Lung (tissue), 16 donors: ENCODE results near the gene ALAD. TPM values are rescaled to one million over a fixed set of nuclear protein-coding genes. Genes with fewer than 3 reads are reported as not detected.

Source experiments
- ATAC-seq: fragments of 200-7000 bp; cut with Tn5 transposase; one replicate; pipeline ENCODE4 v1.9.1; 2020; ENCODE audit warnings: moderate number of reproducible peaks; ENCODE audit not compliant: insufficient read depth, low FRiP score
- DNase-seq, 3 donors: peaks; one replicate each; pipeline ENCODE4 v3.0.0-alpha.2; 2013 to 2017
- H3K27ac ChIP-seq, 2 donors: one replicate each; pipeline ENCODE4 v1.5.1; 2013; ENCODE audit warnings: mild to moderate bottlenecking in 2 of 2, moderate library complexity in 2 of 2, control low read depth in 1 of 2, inconsistent platforms in 1 of 2, low read depth in 1 of 2, low read length in 1 of 2
- H3K27me3 ChIP-seq, 3 donors: one replicate each; pipeline ENCODE4 v1.5.1; 2013; ENCODE audit warnings: low read length in 2 of 3; ENCODE audit not compliant: control insufficient read depth in 3 of 3, insufficient read depth in 3 of 3
- H3K36me3 ChIP-seq, 4 donors: one replicate each; pipeline ENCODE4 v1.5.1; 2013; ENCODE audit warnings: low read length in 4 of 4, mild to moderate bottlenecking in 1 of 4, moderate library complexity in 1 of 4; ENCODE audit not compliant: control insufficient read depth in 4 of 4, insufficient read depth in 4 of 4
- H3K4me1 ChIP-seq, 5 donors: one replicate each; pipeline ENCODE4 v1.5.1; 2013; ENCODE audit warnings: low read length in 5 of 5, mild to moderate bottlenecking in 2 of 5, moderate library complexity in 1 of 5; ENCODE audit not compliant: control insufficient read depth in 5 of 5, insufficient read depth in 5 of 5
- H3K4me3 ChIP-seq: one replicate; pipeline ENCODE4 v1.5.1; 2013; ENCODE audit warnings: mild to moderate bottlenecking, control low read depth, moderate library complexity
- H3K9ac ChIP-seq, 2 donors: one replicate each; pipeline ENCODE4 v1.5.1; 2013; ENCODE audit warnings: low read length in 2 of 2, control low read depth in 1 of 2; ENCODE audit not compliant: insufficient read depth in 1 of 2
- H3K9me3 ChIP-seq, 4 donors: one replicate each; pipeline ENCODE4 v1.5.1; 2013; ENCODE audit warnings: low read length in 3 of 4, mild to moderate bottlenecking in 1 of 4, moderate library complexity in 1 of 4; ENCODE audit not compliant: control insufficient read depth in 4 of 4, insufficient read depth in 3 of 4
- WGBS, 2 donors: extraction: QIAGEN DNeasy Blood & Tissue Kit; methylation state at CpG; one replicate each; pipeline ENCODE4 v1.1.7; 2013; 5-methylcytosine and 5-hydroxymethylcytosine counted together
- long read RNA-seq, 5 donors: transcript quantifications; one replicate each; lab custom pipeline, GENCODE V29; 2026
- polyA plus RNA-seq, 2 donors: library from polyadenylated mRNA; stranded (reverse); fragments of 200-250 nt; gene quantifications; one replicate each; pipeline ENCODE4 v1.2.1, GENCODE V29; 2013
- total RNA-seq, 2 donors: library from RNA; depleted of rRNA in 1 of 2; stranded (reverse); fragments of >200 nt in 1 of 2; gene quantifications; one replicate each; pipeline ENCODE4 v1.2.1, GENCODE V29; 2014 to 2021
- TF ChIP-seq, protein P1 (sequence below): IDR thresholded peaks from 2 replicates; pipeline ENCODE4 v1.5.1; 2012; ENCODE audit warnings: mild to moderate bottlenecking; ENCODE audit errors: control extremely low read depth, extremely low read depth
- donor health status: control.
- donor health status: control.
- donor health status: Bipolar disorder and iron deficiency.
- donor health status: healthy.
- donor health status: DM: yes; HTN: yes; CAD: no.

The ALAD gene
- 10 to 100 TPM; 30.5 to 41.3 TPM for total RNA-seq
- polyA plus RNA-seq, result 10 to 100 TPM; 22.5 to 26.6 TPM
- long read RNA-seq, donor 1, partial matches to known transcripts, result 6 of 10 reads
- long read RNA-seq, donor 1, other reads (novel, unspliced or antisense), result 0 of 10 reads
- long read RNA-seq, donor 2, partial matches to known transcripts, result 0 of 4 reads
- long read RNA-seq, donor 2, other reads (novel, unspliced or antisense), result 0 of 4 reads
- long read RNA-seq, donor 3, transcript ALAD-201 (12 exons, 3,173 nt), result major isoform, 5 of 23 reads
- long read RNA-seq, donor 3, partial matches to known transcripts, result 14 of 23 reads
- long read RNA-seq, donor 3, other reads (novel, unspliced or antisense), result 0 of 23 reads
- long read RNA-seq, donor 4, partial matches to known transcripts, result 7 of 9 reads
- long read RNA-seq, donor 4, other reads (novel, unspliced or antisense), result 0 of 9 reads
- long read RNA-seq, donor 5, transcript ALAD-201 (12 exons, 3,173 nt), result major isoform, 6 of 14 reads
- long read RNA-seq, donor 5, partial matches to known transcripts, result 5 of 14 reads
- long read RNA-seq, donor 5, other reads (novel, unspliced or antisense), result 0 of 14 reads

DNA sequence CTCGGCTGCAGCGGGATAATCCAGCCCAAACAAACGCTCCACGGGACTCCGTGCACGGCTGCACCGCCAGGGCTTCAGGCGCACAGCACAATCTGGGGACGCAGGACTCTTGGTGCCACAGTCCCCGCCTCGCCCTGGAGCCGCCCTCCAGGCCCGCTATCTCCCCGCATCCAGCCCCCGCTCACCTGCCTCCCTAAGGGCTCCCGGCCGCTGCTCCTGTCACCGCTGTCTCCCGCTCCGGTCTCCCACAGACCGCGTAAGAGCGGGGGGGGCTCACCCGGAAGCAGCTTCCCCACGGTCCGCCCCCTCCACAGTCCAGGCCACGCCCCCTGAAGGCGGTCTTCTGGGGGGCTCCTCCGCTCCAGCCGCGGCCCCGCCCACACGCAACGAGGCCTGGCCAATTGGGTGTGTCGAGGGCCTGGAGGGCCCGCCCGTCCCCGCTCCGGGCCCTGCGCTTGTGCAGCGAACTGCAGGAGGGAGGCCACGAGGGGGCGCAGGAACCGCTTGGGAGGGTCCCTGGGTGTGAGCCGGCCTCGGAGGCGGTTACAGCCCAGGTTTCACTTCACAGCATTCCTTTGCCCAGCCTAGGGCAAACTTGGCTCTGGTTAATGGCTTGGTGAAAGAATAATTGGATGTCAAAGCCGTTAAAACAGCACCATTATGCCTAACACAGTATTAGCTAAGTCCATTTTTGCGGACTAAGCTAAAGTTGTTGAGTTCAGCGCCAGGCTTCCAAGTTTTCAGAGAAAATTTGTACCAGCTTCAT, at the start of gene ALAD:
Gene ALAD (minus strand): TSS at position 258 of the 766 bp plus-strand sequence. CDS start 7,725 bp downstream, outside the sequence.
- Histone ChIP-seq H3K4me3 (peak within 1 kb of the TSS; percentile 85), H3K27ac (peak within 1 kb of the TSS; percentile 75 to 78), H3K36me3 (peaks cover 0 to 3% (median 0%) of the 10 kb centered on the region in 4 donors), H3K4me1 (peaks cover 9 to 18% (median 13%) of the 10 kb centered on the region in 5 donors), H3K27me3 (no peaks in the 10 kb centered on the region), H3K9me3 (no peaks in the 10 kb centered on the region), H3K9ac (peak within 1 kb of the TSS; percentile 37 to 90)
- peak; percentile 100 for ATAC-seq
- peak; percentile 99 for DNase-seq
- TF ChIP-seq, protein P1, sequence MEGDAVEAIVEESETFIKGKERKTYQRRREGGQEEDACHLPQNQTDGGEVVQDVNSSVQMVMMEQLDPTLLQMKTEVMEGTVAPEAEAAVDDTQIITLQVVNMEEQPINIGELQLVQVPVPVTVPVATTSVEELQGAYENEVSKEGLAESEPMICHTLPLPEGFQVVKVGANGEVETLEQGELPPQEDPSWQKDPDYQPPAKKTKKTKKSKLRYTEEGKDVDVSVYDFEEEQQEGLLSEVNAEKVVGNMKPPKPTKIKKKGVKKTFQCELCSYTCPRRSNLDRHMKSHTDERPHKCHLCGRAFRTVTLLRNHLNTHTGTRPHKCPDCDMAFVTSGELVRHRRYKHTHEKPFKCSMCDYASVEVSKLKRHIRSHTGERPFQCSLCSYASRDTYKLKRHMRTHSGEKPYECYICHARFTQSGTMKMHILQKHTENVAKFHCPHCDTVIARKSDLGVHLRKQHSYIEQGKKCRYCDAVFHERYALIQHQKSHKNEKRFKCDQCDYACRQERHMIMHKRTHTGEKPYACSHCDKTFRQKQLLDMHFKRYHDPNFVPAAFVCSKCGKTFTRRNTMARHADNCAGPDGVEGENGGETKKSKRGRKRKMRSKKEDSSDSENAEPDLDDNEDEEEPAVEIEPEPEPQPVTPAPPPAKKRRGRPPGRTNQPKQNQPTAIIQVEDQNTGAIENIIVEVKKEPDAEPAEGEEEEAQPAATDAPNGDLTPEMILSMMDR, result peak; percentile 74
- WGBS, 2 donors, result 2% methylated on average over 50 of the region's 50 CpGs

DNA sequence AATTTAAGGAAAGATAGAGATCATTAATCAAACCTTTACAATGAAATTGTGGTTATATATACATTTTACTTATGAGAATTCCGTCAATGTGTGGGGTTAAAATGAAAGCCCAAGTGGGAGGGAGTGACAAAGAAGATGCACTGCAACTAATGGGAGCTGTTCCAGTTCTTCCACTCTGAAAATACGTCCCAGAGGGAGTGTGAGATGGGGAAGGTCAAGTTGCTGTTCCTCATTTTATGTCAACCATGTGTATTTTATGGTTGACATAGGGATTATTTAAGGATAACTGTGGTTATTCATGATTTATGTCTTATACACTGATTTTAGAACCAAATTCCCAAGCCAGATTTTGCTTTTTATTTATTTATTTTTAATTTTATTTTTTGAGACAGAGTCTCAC, 48.3 kb upstream of the ALAD start:
- DNase-seq (no peak), ATAC-seq (no peak)
- TF ChIP-seq, protein P1, result no peak
- H3K4me3 ChIP-seq, result no peak overlapping the region
- WGBS, 2 donors, result 51 to 65% methylated on average over 2 of the region's 2 CpGs
- H3K4me1 ChIP-seq, result peaks cover 0 to 3% (median 0%) of the 10 kb centered on the region in 5 donors
- H3K9me3 ChIP-seq, result no peaks in the 10 kb centered on the region
- no peaks in the 10 kb centered on the region for H3K27me3 ChIP-seq
- H3K27ac ChIP-seq, result no peak overlapping the region
- H3K36me3 ChIP-seq, result no peaks in the 10 kb centered on the region
- no peak overlapping the region for H3K9ac ChIP-seq

DNA sequence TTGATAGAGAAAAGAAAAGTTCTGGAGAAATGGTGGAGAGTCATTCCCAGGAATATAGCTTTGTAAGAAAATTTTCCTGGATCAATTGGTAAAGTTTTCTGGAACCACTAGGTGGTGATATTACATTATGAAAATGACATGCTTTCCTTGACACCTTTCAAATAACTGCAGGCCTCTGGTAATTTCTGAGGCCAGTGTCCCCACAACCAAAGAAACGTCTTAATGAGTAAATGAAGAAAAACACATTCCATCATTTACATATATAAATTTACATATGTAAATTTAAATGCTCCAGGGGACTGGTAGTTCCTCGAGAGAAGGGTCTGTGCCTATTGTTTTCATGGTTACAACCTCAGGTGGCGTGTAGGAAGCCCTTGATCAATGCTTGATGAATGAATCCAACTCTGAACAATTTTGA, 45.2 kb upstream of the ALAD start:
- Histone ChIP-seq H3K4me1 (peaks cover 0 to 3% (median 0%) of the 10 kb centered on the region in 5 donors), H3K9me3 (no peaks in the 10 kb centered on the region), H3K27ac (peak overlapping the region in 1 of 2 donors; percentile 3), H3K9ac (no peak overlapping the region), H3K27me3 (no peaks in the 10 kb centered on the region), H3K4me3 (no peak overlapping the region), H3K36me3 (no peaks in the 10 kb centered on the region)
- ATAC-seq (no peak), DNase-seq (peak in 2 of 3 donors; percentile 77)
- WGBS, 2 donors, result 56 to 58% methylated on average over 3 of the region's 3 CpGs
- TF ChIP-seq, protein P1, result peak; percentile 63
